NT2/D1 (cell line): ENCODE results near the gene CACNA2D3.
"Not testable (repeated sequence)": the region's sequence is repeated elsewhere in the genome, so short reads cannot be mapped to it uniquely, and the experiment has no call there.

Source experiments
- DNase-seq: peaks from one replicate; pipeline ENCODE4 v3.0.0-alpha.2; 2011; ENCODE audit warnings: low read depth, low spot score
- H3K27me3 ChIP-seq: 2 replicates; pipeline ENCODE4 v1.6.0; 2011; ENCODE audit warnings: mild to moderate bottlenecking; ENCODE audit not compliant: insufficient read length, insufficient read depth
- H3K36me3 ChIP-seq: 2 replicates; pipeline ENCODE4 v1.6.1; 2011; ENCODE audit warnings: mild to moderate bottlenecking, low read length, mixed read lengths; ENCODE audit not compliant: insufficient read depth, insufficient read length
- H3K4me1 ChIP-seq: 2 replicates; pipeline ENCODE4 v1.5.1; 2011; ENCODE audit not compliant: insufficient read depth, insufficient read length
- H3K4me3 ChIP-seq: 2 replicates; pipeline ENCODE4 v1.5.1; 2011; ENCODE audit warnings: low read depth; ENCODE audit not compliant: insufficient read length
- H3K9ac ChIP-seq: 2 replicates; pipeline ENCODE4 v1.6.0; 2011; ENCODE audit warnings: low read depth; ENCODE audit not compliant: insufficient read length
- H3K9me3 ChIP-seq: 2 replicates; pipeline ENCODE4 v1.5.1; 2011; ENCODE audit warnings: mild to moderate bottlenecking, low read length; ENCODE audit not compliant: insufficient read depth
- SUZ12 ChIP-seq: IDR thresholded peaks from 2 replicates; pipeline ENCODE4 v1.6.1; 2011; ENCODE audit not compliant: insufficient read length, insufficient read depth; ENCODE audit errors: extremely low read depth
- YY1 ChIP-seq: IDR thresholded peaks from 2 replicates; pipeline ENCODE4 v1.6.1; 2011; ENCODE audit not compliant: insufficient read length, insufficient read depth
- ZNF274 ChIP-seq: IDR thresholded peaks from 2 replicates; pipeline ENCODE4 v1.6.1; 2011; ENCODE audit warnings: mild to moderate bottlenecking, low read depth, low read length

CACNA2D3 gene

GRCh38 chr3:54977439-54977838, 855.1 kb downstream of the CACNA2D3 start:
- H3K4me3 ChIP-seq: no peak overlapping the region
- H3K4me1 ChIP-seq: no peaks in the 10 kb centered on the region
- H3K27me3 ChIP-seq: no peaks in the 10 kb centered on the region
- no peak for DNase-seq
- no peak overlapping the region for H3K9ac ChIP-seq
- H3K36me3 ChIP-seq: no peaks in the 10 kb centered on the region
- TF ChIP-seq SUZ12: no peak
- no peak for TF ChIP-seq YY1
- TF ChIP-seq ZNF274: no peak
- H3K9me3 ChIP-seq: peaks cover 8% of the 10 kb centered on the region; the same call in 1 of the 2 replicates

- not testable (repeated sequence) for H3K4me3 ChIP-seq, H3K9ac ChIP-seq, H3K27me3 ChIP-seq, H3K4me1 ChIP-seq, H3K36me3 ChIP-seq, H3K9me3 ChIP-seq, DNase-seq
Measured at GRCh38 chr3:54977946-54978345, 855.6 kb downstream of the CACNA2D3 start.

- Histone ChIP-seq H3K27me3 (no peaks in the 10 kb centered on the region), H3K9ac (no peak overlapping the region), H3K36me3 (no peaks in the 10 kb centered on the region), H3K9me3 (peaks cover 8% of the 10 kb centered on the region; the same call in 1 of the 2 replicates), H3K4me3 (no peak overlapping the region), H3K4me1 (no peaks in the 10 kb centered on the region)
- no peak for TF ChIP-seq YY1
- TF ChIP-seq ZNF274: no peak
- no peak for TF ChIP-seq SUZ12
- no peak for DNase-seq
Measured at GRCh38 chr3:54982807-54983206, 860.5 kb downstream of the CACNA2D3 start.

GRCh38 chr3:54983266-54984099, 861.1 kb downstream of the CACNA2D3 start:
- H3K27me3 ChIP-seq: no peaks in the 10 kb centered on the region
- H3K9me3 ChIP-seq: peaks cover 8% of the 10 kb centered on the region; the same call in 1 of the 2 replicates
- no peak overlapping the region for H3K9ac ChIP-seq
- H3K4me3 ChIP-seq: no peak overlapping the region
- no peaks in the 10 kb centered on the region for H3K36me3 ChIP-seq
- peaks cover 3% of the 10 kb centered on the region for H3K4me1 ChIP-seq
- TF ChIP-seq ZNF274 (no peak), SUZ12 (no peak), YY1 (no peak)
- DNase-seq: no peak

GRCh38 chr3:54985856-54986255, 863.5 kb downstream of the CACNA2D3 start:
- Histone ChIP-seq H3K27me3 (no peaks in the 10 kb centered on the region), H3K36me3 (no peaks in the 10 kb centered on the region), H3K4me3 (no peak overlapping the region), H3K9ac (no peak overlapping the region), H3K9me3 (no peaks in the 10 kb centered on the region), H3K4me1 (peaks cover 3% of the 10 kb centered on the region)
- no peak for DNase-seq
- TF ChIP-seq ZNF274 (no peak), SUZ12 (no peak), YY1 (no peak)

- Histone ChIP-seq H3K36me3 (no peaks in the 10 kb centered on the region), H3K9me3 (no peaks in the 10 kb centered on the region), H3K4me3 (no peak overlapping the region), H3K27me3 (no peaks in the 10 kb centered on the region), H3K4me1 (peaks cover 3% of the 10 kb centered on the region), H3K9ac (no peak overlapping the region)
- TF ChIP-seq YY1: no peak
- no peak for TF ChIP-seq SUZ12
- no peak for TF ChIP-seq ZNF274
- DNase-seq: no peak
Measured at GRCh38 chr3:54986294-54986693, 863.9 kb downstream of the CACNA2D3 start.

- TF ChIP-seq YY1 (no peak), SUZ12 (no peak)
- no peaks in the 10 kb centered on the region for H3K27me3 ChIP-seq
- no peaks in the 10 kb centered on the region for H3K36me3 ChIP-seq
- H3K9ac ChIP-seq: no peak overlapping the region
- no peaks in the 10 kb centered on the region for H3K9me3 ChIP-seq
- peaks cover 3% of the 10 kb centered on the region for H3K4me1 ChIP-seq
- no peak for DNase-seq
- H3K4me3 ChIP-seq: no peak overlapping the region
Measured at GRCh38 chr3:54987719-54988118, 865.4 kb downstream of the CACNA2D3 start.
